Measurements from ENCODE around the gene TGFBR3. TPM values are rescaled to one million over a fixed set of nuclear protein-coding genes. Genes with fewer than 3 reads are reported as not detected.

Gene TGFBR3
- total RNA-seq, 1 experiment from 2014 or later, result 4.2 TPM

DNA sequence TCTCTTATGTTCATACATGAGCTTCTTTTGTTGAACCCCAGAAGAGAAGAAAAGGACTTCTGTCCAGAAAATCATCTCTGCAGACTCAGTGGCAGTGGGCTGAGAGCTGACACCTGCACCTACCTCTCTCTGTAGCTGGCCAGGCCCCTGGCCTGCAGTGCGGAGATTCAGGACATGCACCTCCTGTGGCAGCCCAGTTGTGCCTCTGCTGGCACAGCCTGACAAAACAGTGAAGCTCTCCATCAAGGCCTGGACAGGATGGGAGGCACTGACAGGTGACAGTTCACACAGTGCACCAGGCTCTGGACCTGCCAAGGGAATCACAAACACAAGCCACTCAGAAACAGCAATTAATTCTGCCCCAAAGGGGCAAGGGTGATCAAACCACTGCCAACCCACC is 88.8 kb downstream of the TGFBR3 start:
- Mint-ChIP-seq H3K4me1 (peaks cover 23% of the 10 kb centered on the region), H3K9me3 (peaks cover 5% of the 10 kb centered on the region), H3K27me3 (ENCODE audit: low read depth) (no peaks in the 10 kb centered on the region), H3K4me3 (no peak overlapping the region), H3K27ac (no peak overlapping the region), H3K36me3 (peaks cover 4% of the 10 kb centered on the region)
- TF ChIP-seq SOX15 (CRISPR knock-in tag; IDR thresholded peaks at IDR 0.05) (no peak), AR (CRISPR knock-in tag; IDR thresholded peaks at IDR 0.05) (no peak), ZMAT4 (CRISPR knock-in tag; IDR thresholded peaks at IDR 0.05) (no peak), SMAD3 (CRISPR knock-in tag; IDR thresholded peaks at IDR 0.05; ENCODE audit: borderline replicate concordance) (no peak), ZBTB21 (CRISPR knock-in tag; IDR thresholded peaks at IDR 0.05; ENCODE audit: borderline replicate concordance) (no peak), EMX1 (CRISPR knock-in tag; IDR thresholded peaks at IDR 0.05) (no peak), E2F4 (CRISPR knock-in tag; IDR thresholded peaks at IDR 0.05; ENCODE audit: borderline replicate concordance, low read depth) (no peak), ZNF317 (CRISPR knock-in tag; IDR thresholded peaks at IDR 0.05; ENCODE audit: borderline replicate concordance, low read depth) (no peak)
- ATAC-seq (no peak), DNase-seq (ENCODE audit: low spot score) (no peak)
- POLR2A ChIA-PET, result no interaction called here
- CTCF ChIA-PET, result interaction anchor here (0.5 to 1.2 kb wide), 2 partner anchors 20 to 267 kb away, joined by 3 read pairs; no protein-coding TSS in a partner anchor

GRCh38 chr1:91796390-91796654 is 89.6 kb downstream of the TGFBR3 start:
- ATAC-seq, result no peak
- DNase-seq (ENCODE audit: low spot score), result no peak
- H3K36me3 Mint-ChIP-seq, result peaks cover 4% of the 10 kb centered on the region
- ChIA-PET CTCF (no interaction called here), POLR2A (no interaction called here)
- H3K27ac Mint-ChIP-seq, result no peak overlapping the region
- H3K4me1 Mint-ChIP-seq, result peaks cover 32% of the 10 kb centered on the region
- no peak overlapping the region for H3K4me3 Mint-ChIP-seq
- H3K27me3 Mint-ChIP-seq (ENCODE audit: low read depth), result no peaks in the 10 kb centered on the region
- peaks cover 5% of the 10 kb centered on the region for H3K9me3 Mint-ChIP-seq
- TF ChIP-seq, protein P1, sequence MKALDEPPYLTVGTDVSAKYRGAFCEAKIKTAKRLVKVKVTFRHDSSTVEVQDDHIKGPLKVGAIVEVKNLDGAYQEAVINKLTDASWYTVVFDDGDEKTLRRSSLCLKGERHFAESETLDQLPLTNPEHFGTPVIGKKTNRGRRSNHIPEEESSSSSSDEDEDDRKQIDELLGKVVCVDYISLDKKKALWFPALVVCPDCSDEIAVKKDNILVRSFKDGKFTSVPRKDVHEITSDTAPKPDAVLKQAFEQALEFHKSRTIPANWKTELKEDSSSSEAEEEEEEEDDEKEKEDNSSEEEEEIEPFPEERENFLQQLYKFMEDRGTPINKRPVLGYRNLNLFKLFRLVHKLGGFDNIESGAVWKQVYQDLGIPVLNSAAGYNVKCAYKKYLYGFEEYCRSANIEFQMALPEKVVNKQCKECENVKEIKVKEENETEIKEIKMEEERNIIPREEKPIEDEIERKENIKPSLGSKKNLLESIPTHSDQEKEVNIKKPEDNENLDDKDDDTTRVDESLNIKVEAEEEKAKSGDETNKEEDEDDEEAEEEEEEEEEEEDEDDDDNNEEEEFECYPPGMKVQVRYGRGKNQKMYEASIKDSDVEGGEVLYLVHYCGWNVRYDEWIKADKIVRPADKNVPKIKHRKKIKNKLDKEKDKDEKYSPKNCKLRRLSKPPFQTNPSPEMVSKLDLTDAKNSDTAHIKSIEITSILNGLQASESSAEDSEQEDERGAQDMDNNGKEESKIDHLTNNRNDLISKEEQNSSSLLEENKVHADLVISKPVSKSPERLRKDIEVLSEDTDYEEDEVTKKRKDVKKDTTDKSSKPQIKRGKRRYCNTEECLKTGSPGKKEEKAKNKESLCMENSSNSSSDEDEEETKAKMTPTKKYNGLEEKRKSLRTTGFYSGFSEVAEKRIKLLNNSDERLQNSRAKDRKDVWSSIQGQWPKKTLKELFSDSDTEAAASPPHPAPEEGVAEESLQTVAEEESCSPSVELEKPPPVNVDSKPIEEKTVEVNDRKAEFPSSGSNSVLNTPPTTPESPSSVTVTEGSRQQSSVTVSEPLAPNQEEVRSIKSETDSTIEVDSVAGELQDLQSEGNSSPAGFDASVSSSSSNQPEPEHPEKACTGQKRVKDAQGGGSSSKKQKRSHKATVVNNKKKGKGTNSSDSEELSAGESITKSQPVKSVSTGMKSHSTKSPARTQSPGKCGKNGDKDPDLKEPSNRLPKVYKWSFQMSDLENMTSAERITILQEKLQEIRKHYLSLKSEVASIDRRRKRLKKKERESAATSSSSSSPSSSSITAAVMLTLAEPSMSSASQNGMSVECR (CRISPR knock-in tag; IDR thresholded peaks at IDR 0.05; ENCODE audit: borderline replicate concordance), result no peak
- TF ChIP-seq GABPB1 (CRISPR knock-in tag; IDR thresholded peaks at IDR 0.05) (no peak), TCF7 (CRISPR knock-in tag; IDR thresholded peaks at IDR 0.05; ENCODE audit: low read depth) (no peak), ZNF671 (CRISPR knock-in tag; IDR thresholded peaks at IDR 0.05) (no peak), NR2C2 (CRISPR knock-in tag; IDR thresholded peaks at IDR 0.05) (no peak), ZNF232 (CRISPR knock-in tag; IDR thresholded peaks at IDR 0.05) (no peak), MXD4 (CRISPR knock-in tag; IDR thresholded peaks at IDR 0.05; ENCODE audit: borderline replicate concordance) (no peak), ZNF396 (CRISPR knock-in tag; IDR thresholded peaks at IDR 0.05; ENCODE audit: borderline replicate concordance) (no peak), JAZF1 (CRISPR knock-in tag; IDR thresholded peaks at IDR 0.05) (no peak), ERG (CRISPR knock-in tag; IDR thresholded peaks at IDR 0.05) (no peak), FOXK1 (CRISPR knock-in tag; IDR thresholded peaks at IDR 0.05) (no peak), NFE2L1 (CRISPR knock-in tag; IDR thresholded peaks at IDR 0.05) (no peak), TEAD4 (CRISPR knock-in tag; IDR thresholded peaks at IDR 0.05) (no peak), RORB (CRISPR knock-in tag; IDR thresholded peaks at IDR 0.05) (no peak)
- TF ChIP-seq, protein P2, sequence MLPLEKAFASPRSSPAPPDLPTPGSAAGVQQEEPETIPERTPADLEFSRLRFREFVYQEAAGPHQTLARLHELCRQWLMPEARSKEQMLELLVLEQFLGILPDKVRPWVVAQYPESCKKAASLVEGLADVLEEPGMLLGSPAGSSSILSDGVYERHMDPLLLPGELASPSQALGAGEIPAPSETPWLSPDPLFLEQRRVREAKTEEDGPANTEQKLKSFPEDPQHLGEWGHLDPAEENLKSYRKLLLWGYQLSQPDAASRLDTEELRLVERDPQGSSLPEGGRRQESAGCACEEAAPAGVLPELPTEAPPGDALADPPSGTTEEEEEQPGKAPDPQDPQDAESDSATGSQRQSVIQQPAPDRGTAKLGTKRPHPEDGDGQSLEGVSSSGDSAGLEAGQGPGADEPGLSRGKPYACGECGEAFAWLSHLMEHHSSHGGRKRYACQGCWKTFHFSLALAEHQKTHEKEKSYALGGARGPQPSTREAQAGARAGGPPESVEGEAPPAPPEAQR (CRISPR knock-in tag; IDR thresholded peaks at IDR 0.05), result no peak
- TF ChIP-seq, protein P3, sequence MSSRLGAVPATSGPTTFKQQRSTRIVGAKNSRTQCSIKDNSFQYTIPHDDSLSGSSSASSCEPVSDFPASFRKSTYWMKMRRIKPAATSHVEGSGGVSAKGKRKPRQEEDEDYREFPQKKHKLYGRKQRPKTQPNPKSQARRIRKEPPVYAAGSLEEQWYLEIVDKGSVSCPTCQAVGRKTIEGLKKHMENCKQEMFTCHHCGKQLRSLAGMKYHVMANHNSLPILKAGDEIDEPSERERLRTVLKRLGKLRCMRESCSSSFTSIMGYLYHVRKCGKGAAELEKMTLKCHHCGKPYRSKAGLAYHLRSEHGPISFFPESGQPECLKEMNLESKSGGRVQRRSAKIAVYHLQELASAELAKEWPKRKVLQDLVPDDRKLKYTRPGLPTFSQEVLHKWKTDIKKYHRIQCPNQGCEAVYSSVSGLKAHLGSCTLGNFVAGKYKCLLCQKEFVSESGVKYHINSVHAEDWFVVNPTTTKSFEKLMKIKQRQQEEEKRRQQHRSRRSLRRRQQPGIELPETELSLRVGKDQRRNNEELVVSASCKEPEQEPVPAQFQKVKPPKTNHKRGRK (CRISPR knock-in tag; IDR thresholded peaks at IDR 0.05; ENCODE audit: borderline replicate concordance), result no peak
